HG03575 (cell line): ENCODE results near the gene SFTPB.
"Not testable (repeated sequence)": the region's sequence is repeated elsewhere in the genome, so short reads cannot be mapped to it uniquely, and the experiment has no call there.

Experiments used
- ATAC-seq: cut with Tn5 transposase; IDR thresholded peaks from one replicate; pipeline ENCODE4 v1.9.1; 2021; ENCODE audit not compliant: unreplicated experiment, insufficient number of reproducible peaks, low FRiP score; ENCODE audit errors: extremely low read depth

Gene SFTPB

DNA sequence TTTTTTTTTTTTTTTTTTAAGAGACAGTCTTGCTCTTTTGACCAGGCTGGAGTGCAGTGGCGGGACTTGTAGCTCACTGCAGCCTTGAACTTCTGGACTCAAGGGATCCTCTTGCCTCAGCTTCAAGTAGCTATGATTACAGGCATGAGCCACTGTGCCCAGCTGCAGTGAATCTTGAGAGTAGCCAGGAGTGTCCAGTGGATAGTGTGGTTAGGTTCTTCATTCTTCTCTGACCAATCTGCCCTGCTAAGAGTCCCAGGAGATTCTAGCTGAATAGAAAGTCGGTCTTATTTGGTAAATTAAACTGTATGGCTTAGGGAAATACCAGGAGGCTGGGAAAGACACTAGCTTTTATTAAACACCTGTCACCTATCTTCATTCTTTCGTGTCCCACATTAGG, 36.7 kb downstream of the SFTPB start:
- ATAC-seq: no peak

DNA sequence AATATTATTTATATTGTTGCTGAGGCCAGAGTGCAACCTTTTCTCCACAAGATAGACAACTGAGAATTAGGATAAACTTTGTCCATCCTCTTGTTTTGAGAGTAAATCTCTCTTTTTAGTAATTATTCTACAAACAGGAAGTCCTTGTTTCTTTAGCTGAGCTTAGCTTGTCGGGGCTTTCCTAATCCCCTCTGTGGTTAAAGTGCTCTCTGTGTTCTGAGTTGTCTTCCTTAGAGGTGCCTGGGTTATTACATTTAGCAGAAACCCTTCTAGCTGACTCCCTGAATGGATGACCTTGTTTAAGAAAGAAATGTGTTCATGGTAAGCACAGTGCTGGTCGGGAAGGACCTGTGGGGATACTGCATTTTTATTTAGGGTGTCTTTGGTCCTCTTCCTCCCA, 39.3 kb downstream of the SFTPB start:
- no peak for ATAC-seq

- no peak for ATAC-seq
Observed at GRCh38 chr2:85623991-85624390, 44.0 kb downstream of the SFTPB start.

DNA sequence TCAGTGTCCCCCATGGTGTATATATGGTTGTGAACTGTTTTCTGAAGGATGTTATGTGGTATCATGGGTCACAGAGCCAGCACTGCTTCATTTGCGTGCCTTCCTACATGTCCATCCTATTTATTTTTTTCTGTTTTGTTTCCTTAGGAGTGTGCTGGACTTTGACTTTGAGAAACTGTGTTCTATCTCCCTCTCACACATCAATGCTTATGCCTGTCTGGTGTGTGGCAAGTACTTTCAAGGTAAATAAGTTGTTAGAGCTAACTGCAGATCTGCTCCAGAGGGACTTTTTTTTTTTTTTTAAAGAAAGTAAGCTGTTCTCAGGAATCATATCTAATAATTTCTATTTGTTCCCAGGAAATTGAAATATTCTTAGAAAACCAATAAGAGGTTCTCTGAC, 46.7 kb downstream of the SFTPB start:
- no peak for ATAC-seq

DNA sequence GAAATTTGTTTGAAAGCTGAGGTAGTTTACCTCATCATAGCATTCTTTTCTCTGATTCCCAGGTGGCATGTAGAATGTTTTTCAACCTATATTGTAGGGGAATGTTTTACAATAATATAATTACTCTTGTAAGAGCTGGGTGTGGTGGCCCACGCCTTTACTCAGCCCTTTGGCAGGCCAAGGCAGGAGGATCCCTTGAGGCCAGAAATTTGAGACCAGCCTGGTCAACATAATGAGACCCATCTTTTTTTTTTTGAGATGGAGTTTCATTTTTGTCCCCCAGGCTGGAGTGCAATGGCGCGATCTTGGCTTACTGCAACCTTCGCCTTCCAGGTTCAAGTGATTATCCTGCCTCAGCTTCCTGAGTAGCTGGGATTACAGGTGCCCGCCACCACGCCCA, 48.4 kb downstream of the SFTPB start:
- ATAC-seq: no peak

- ATAC-seq: not testable (repeated sequence)
Observed at GRCh38 chr2:85617723-85618122, 50.3 kb downstream of the SFTPB start.

GRCh38 chr2:85615413-85615728, 52.6 kb downstream of the SFTPB start:
- no peak for ATAC-seq

GRCh38 chr2:85614757-85615156, 53.2 kb downstream of the SFTPB start:
- ATAC-seq: not testable (repeated sequence)

DNA sequence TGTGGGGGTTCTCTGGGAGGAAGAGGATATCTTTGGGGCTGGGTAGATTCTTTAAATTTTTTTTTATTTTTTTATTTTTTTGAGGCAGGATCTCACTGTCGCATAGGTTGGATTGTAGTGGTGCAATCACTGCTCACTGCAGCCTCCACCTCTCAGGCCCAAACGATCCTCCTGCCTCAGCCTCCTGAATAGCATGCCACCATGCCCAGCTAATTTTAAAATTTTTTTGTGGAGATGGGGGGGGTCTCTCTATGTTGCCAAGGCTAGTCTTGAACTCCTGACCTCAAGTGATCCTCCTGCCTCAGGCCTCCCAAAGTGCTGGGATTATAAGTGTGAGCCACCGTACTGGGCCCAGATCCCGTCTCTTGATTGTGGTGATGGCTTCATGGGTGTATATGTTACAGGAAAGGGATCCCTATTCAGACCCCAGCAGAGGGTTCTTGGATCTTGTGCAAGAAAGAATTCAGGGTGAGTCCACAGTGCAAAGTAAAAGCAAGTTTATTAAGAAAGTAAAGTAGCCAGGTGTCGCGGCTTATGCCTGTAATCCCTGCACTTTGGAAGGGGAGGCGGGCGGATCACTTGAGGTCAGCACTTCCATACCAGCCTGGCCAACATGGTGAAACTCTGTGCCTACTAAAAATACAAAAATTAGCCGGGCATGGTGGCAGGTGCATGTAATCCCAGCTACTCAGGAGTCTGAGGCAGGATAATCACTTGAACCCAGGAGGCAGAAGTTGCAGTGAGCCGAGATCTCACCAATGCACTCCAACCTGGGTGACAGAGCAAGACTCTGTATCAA, 54.1 kb downstream of the SFTPB start:
- ATAC-seq: no peak

DNA sequence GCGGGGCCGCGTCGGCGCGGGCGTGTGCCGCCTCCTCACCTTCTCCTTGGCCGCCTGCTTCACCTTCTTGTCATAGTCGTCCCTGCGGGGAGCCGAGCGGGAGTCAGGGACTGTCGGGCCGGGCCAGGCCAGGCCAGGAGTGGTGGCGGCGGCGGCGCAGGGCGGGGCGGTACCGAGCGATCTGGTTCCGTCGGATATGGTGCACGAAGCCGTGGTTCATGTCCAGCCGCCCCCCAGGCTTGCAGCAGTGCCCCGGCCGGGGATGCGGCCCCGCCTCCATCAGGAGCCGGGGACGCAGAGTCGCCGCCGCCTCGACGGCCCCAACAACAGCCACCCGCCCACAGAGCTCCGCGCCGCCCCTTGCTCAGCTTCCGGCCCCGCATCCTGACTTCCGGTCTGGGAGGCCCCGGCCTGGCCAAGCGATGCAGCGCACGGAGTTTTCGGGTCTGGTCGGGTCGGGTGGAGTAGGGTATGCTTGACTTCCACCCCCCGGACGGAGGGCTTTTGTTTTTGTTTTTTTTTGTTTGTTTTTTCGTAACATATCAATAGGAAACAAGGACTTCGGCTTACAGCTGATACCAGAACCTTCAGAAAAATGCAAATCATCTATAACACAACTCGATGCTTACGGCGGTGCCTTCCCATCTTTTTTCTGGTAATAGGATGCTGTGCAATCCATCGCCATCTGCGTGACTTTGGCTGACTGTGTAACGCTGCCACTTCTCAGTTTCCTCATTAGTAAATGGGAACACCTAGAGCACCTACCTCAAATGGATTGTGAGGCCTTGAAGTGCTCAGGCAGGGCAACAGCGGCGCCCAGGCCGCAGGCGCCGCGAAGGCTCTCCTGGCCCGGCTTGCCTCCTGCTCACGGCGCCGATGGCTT, 56.1 kb downstream of the SFTPB start, which contains the start of gene C2orf68:
C2orf68 (minus strand) TSS at position 362 of the 883 bp plus-strand sequence; CDS start at position 280, 82 bp downstream.
- no peak for ATAC-seq

- ATAC-seq: no peak
Observed at GRCh38 chr2:85611217-85611704, 56.7 kb downstream of the SFTPB start.
